COLO668 (cell line): Measurements from ENCODE around the gene UBE2Q2.
"Not testable (repeated sequence)": the region's sequence is repeated elsewhere in the genome, so short reads cannot be mapped to it uniquely, and the experiment has no call there.

ENCODE experiments used
- DNase-seq: peaks from one replicate; lab custom pipeline; 2025; ENCODE audit not compliant: unreplicated experiment; lab: John Stamatoyannopoulos, UW

UBE2Q2 gene

DNA sequence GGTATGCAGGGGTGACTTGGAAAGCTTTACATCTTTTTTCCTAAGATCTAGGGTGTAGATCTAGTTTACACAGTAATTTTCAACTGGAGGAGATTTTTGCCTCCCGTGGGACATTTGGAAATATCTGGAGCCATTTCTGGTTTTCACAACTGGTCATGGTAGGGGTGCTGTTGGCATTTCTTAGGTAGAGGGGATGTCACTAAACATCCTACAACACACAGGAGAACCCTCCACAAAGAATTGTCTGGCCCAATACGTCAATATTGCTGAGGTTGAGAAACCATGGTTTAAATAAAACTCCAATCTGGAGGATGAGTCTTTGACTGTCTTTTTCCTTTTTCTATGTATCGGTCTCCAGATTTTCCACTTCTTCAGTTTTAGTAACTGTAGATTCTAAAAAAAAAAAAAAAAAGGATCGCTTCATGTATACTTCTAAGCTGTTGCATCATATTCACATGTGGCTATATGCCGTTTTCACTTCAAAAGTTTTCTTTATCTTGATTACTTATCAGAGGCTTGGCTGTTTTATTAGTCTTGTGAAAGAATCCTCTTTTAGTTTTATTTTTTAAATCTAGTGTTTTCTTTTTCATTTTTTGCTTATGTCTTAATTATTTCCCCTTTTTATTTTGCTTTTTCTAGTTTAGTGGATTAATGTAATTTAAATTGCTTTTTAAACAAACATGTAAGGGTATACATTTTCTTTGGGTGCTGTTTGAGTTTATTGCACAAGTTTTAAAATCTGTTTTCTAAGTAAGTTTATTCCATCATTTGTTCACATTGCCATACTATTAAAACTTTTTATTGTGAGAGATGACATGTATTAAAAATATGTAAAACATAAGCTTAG, 21.2 kb downstream of the UBE2Q2 start:
- no peak for DNase-seq

DNA sequence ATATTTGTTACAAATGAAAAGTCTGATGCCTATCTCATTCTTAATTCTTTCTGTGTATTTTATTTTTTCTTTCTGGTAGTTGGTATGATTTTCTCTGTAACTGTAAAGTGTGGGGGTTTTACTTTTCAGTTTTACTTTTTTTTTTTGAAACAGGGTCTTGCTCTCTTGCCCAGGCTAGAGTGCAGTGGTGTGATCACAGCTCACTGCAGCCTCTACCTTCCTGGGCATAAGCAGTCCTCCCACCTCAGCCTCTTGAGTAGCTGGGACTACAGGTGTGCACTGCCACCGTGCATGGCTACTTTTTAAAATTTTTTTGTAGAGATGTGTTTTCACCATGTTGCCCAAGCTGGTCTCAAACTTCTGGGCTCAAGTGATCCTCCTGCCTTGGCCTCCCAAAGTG, 22.8 kb downstream of the UBE2Q2 start:
- DNase-seq, result not testable (repeated sequence)

DNA sequence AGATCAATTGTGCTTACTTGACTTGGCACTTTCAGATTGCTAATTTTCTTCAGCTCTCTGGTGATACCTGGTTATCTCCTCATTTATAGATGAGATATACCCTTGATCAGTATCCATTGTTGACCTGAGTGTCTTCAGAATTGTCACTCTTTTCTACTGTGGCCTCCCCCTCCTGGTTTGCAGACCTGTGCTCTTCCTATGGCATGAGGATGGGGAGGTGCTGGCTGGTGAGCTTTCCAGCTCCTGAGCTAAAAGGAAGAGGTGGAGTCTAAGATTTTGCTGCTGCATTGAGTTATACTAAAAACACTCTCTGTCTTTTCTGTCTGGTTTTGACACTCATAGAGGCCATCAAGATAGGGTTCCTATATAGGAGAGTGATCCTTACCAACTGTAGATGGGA, 23.7 kb downstream of the UBE2Q2 start:
- DNase-seq, result no peak

DNA sequence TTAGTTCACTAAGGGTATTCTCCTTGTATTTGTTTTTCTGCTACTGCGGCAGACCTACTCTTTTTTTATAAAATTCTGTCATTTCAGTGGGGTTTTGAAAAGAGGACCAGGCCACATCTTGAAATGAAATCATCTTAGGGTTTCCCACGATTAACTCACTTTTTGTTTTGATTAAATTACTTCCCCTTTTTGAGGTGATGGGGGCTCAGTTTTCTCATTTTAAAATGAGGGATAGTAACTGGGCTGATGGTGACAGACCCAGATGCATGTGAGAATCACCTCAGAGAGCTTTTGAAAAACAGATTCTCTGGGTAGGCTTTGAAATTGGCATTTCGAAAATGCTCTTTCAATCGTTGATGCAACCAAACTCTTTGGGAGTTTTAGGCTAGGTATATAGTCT, 24.2 kb downstream of the UBE2Q2 start:
- no peak for DNase-seq

DNA sequence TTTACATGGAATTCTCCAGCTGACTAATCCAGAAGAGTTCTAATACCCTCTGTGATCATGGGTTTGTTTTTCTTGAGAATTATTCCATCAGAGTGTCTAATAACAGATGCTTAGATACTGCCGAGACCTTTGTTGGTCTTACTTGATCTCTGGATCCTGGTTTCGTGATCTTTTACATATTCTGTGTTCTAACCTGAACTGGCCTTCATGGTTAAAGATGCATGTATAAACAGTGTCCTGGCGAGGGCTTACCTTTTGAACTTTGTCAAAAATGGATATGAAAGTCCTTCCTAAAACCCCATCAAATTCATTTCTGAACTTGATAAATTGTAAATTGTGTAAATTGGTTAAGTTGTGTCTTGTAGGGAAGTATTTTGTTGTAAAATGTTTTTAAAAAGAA, 24.8 kb downstream of the UBE2Q2 start:
- DNase-seq, result no peak

DNA sequence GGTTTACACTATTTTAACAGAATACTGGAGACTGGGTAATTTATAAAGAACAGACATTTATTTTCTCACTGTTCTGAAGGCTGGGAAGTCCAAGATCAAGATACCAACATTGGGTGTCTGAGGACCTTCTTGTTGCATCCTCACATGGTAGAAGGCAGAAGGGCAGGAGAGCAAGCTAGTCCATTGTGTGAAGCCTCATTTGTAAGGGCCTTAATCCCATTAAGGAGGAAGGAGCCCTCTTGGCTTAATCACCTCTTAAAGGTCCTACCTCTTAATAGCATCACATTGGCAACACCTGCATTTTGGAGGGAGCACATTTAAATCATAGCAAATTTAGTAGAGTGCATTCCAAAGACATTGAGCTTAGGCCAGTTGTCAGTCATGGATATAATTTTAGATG, 26.2 kb downstream of the UBE2Q2 start:
- no peak for DNase-seq

DNA sequence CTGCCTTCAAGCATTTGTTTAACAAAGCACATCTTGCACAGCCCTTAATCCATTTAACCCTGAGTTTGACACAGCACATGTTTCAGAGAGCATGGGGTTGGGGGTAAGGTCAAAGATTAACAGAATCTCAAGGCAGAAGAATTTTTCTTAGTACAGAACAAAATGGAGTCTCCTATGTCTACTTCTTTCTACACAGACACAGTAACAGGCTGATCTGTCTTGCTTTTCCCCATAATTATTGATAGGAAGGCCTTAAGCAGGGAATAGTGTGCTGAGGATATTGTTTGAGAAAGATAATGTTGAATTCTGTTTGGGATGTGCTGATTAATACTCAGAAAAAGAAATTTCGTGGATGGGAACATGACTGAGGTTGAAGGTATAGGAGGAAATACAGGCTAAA, 28.3 kb downstream of the UBE2Q2 start:
- DNase-seq, result not testable (repeated sequence)

DNA sequence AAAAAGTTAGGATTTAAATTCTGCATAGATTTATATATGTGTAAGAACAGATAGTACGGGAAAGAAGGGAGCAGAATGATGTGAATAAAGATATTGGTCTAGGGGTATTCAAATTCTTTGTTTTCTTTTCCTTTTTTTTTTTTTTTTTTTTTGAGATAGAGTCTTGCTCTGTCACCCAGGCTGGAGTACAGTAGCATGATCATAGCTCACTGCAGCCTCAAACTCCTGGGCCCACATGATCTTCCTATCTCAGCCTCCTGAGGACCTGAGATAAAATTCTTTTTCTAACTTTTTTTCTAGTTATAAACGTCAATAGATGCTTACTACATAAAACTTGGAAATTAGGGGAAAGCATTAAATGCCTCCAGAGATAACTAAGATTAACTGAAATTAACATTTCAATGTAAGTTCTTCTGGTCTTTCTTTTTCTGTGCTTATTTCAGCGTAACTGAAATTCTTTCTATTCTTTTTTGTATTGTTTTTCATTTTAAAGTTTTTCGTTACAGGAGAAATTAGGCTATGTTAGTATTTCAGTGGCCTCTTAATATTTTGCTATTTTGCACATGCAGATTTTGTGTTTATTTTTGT, 29.2 kb downstream of the UBE2Q2 start:
- DNase-seq, result no peak

DNA sequence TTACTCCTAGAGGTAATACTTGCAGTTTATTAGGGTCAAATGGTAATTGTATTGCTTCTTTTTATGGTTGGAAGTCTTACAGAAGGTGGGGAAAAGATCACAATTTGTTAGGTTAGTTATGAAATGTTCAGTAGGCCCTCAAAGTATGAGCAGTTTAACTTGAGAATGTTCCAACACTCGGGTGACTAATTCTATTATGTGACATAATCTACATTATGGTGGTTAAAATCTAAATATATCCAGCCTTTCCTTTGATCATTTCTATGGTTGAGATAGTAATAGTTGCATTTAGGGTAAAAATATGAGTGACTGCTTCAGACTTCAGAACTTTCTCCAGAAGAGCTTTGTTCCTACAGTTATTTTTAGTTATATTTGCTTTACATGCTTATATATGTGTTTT, 40.8 kb downstream of the UBE2Q2 start:
- DNase-seq, result no peak

DNA sequence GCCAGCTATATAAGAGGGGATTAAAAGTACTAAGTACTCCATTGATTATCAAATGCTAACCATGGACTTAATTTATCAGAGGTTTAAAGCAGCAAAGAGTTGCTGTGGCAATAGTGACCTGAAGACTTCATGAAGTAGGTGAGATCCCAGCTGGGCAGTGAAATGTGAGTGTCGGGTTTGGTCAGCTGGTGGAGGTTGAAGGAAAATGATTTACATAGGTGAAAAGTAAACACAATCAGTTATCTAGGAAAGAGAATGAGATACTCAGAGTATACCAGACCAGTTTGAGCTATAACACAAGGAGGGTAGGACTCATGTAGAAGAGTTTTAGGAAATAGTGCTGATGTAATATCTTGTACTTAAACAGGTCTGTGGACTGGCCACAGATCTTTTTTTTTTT, 43.9 kb downstream of the UBE2Q2 start:
- DNase-seq, result peak; percentile 20

DNA sequence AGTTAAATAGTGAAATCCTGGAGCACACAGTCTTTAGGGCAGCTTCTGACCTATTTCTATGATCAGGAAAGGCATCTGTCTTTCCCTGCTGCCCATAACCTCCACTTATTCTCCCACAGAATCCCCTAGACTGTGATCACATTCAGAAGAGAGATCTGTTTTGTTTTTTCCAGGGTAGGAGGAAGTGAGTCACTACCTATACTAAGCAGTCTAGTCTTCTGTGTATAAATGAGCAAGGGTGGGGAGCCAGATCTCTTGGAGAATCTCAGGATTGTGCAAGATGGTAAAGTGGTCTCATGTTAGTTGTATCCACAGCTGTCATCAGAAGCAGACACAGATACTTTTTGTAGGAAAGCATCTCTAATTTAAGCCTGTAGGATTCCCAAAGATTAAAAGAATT, 48.6 kb downstream of the UBE2Q2 start:
- DNase-seq, result no peak

DNA sequence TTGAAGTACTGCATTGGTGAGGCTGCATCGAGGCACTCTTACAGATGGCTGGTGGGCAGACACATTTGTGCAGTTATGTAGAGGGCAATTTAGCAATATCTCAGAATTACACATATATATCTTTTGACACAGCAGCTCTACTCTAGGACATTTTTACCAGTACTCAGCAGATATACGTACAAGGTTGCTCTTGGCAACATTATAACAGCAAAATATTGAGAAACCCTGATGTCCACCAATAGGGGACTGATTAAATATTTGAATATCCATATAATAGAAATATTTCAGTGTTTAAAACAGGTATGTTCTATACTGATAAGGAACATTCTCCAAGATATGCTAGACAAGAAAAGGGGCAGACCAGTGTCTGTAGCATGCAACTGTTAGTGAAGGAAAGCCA, 52.5 kb downstream of the UBE2Q2 start:
- no peak for DNase-seq

DNA sequence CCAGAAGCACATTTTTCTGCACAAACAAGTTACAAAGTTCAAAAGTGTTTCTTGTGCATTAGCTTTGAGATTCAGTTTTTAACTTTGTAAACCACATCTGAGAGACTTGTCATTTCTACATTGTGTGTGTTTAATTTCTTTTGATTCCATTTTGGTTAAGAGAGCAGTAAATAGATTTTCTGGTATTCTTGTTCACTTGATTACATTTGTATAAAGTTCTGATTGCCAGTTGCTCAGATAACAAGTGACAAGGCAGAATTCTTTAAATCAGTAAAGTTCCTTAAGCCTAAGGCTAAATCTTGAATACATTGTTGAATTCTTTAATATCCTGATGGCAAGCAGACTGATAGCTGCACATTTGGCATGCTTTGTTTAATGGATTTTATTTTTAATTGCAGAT, 57.3 kb downstream of the UBE2Q2 start:
- DNase-seq, result no peak

DNA sequence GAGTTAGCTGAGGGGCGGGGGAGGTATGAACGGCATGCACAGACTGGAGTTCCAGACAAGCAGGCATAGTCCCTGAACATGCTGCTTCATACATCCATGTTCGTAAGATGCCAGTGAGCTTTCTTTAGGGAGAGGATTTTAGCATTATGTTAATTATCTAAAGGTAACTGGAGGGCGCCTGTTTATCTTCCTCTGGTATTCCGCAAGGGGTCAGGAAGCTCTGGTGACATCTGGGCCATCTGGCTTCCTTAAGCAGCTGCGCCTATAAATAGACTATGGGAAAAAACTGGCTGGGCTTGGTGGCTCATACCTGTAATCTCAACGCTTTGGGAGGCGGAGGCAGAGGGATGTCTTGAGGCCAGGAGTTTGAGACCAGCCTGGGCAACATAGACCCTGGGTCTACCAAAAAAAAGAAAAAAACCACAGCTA, 58.9 kb downstream of the UBE2Q2 start:
- no peak for DNase-seq

DNA sequence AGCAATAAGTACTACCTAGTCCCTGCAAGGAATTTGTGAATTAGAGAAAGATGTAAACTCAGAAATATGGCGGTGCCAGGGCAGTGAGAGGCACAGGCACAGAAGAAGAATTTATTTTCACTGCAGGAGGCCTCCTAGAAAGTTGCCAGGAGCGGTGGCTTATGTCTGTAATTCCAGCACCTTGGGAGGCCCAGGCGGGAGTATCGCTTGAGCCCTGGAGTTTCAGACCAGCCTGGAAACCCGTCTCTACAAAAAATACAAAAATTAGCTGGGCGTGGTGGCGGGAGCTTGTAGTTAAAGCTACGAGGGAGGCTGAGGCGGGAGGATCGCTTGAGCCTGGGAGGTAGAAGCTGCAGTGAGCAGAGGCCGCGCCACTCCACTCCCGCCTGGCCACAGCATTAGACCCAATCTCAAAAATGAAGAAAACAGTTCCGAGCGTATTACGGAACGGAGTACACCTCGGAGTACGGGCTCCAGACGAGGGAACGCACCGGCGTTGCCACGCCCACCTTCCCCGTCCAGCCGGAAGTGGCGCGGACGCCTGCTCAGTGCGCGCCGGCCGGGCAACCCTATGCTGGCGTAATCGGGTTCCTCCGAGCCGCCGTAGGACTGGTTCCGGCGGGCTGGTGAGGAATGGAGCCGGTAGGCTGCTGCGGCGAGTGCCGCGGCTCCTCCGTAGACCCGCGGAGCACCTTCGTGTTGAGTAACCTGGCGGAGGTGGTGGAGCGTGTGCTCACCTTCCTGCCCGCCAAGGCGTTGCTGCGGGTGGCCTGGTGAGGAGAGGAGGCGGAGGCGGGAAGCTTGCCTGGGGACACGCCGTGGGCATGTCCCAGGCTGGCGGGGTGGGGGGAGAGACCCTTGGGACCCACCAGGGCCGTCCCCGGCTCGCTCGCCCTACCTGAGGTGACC, 60.3 kb downstream of the UBE2Q2 start, which contains the start of gene FBXO22:
Gene FBXO22 (plus strand): TSS at position 548 of the 909 bp plus-strand sequence. CDS start 86 bp downstream, at position 634.
- DNase-seq, result peak; percentile 95

DNA sequence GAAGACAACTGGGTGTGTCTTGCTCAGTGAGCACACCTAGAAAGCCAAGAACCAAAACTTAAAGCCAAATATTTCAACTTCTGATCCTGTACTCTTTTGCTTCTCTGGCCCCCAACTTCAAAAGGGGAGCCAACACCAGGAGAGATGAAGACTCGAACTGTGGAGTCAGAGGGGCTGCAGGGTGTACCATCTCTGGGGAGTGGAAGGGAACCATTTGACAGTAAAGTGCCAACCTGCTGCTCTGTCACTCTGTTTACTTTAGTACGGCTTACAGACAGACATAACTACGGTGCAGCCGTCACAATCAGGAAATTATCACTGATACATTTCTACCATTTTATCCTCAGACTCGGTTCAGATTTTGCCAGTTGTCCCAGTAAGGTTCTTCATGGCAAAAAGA, 62.0 kb downstream of the UBE2Q2 start:
- no peak for DNase-seq

DNA sequence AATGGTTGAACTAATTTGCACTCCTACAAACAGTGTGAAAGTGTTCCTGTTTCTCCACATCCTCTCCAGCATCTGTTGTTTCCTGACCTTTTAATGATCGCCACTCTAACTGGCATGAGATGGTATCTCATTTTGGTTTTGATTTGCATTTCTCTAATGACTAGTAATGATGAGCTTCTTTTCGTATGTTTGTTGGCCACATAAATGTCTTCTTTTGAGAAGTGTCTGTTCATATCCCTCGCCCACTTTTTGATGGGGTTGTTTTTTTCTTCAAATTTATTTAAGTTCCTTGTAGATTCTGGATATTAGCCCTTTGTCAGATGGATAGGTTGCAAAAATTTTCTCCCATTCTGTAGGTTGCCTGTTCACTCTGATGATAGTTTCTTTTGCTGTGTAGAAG, 67.1 kb downstream of the UBE2Q2 start:
- DNase-seq, result not testable (repeated sequence)

DNA sequence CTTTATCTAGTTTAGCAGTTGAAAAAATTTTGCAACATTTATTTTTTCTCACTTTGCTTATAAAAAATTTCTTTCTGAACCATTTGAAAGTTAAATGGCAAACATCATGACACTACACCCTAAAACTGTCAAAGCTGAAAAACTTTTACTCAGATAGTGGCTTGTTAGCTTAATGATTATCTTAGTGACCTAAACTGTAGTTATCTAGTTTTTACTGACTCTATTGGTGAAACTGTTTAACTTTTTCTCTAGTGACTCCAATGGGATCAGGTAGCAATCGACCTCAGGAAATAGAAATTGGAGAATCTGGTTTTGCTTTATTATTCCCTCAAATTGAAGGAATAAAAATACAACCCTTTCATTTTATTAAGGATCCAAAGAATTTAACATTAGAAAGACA, 73.7 kb downstream of the UBE2Q2 start:
- no peak for DNase-seq

DNA sequence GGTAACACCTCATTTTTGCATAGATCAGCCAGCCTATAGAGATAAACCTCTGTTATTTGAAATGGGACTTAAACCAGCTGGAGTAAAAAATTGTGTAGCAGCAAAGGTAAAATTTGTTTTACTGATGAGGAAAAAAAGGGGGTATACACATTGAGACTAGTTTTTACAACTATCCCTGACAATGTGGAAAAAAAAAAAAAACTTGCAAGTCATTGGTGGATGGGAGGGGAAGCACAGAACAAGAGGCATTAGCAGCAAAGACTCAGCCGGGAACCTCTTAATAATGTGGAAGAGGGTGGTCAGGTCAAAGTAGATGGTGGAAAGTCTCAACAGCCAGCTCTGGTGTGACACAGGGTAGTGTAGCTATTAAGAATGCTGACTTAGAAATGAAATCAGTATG, 74.9 kb downstream of the UBE2Q2 start:
- no peak for DNase-seq

DNA sequence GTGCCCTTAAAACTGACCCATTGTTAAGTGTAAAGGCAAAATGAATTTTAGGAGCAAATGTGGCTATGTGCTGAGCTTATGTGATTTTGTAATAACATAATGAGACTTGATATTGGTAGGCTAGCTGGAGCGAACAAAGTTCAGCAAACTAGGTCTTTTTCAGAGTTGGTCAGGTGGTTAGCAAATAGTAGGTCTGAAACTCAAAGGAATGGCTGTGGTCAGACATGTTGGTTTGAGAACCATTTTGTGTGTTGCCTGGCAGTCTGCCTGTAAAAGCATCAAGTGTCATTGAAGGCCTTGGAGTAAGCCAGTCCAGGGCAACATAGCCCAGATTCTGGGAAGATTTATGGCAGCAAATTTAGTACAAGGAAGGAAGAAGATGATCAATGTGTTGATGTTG, 76.8 kb downstream of the UBE2Q2 start:
- DNase-seq, result no peak
